WERI-Rb-1 (cell line): ENCODE measurements around the gene MDH1.
A peak's percentile ranks its signal among the peaks of the same experiment; 100 is the strongest.

Experiments
- DNase-seq: peaks from one replicate; pipeline ENCODE4 v3.0.0-alpha.2; 2020
- H3K27ac ChIP-seq: fragments of 250-450 bp; sonication (Bioruptor Pico); 2 replicates; pipeline ENCODE4 v1.5.1; 2020; ENCODE audit warnings: mild to moderate bottlenecking, moderate library complexity
- H3K27me3 ChIP-seq: fragments of 250-450 bp; sonication (Bioruptor Pico); 2 replicates; pipeline ENCODE4 v1.5.1; 2021; ENCODE audit warnings: mild to moderate bottlenecking, low read depth, moderate library complexity; ENCODE audit not compliant: insufficient read depth, severe bottlenecking
- H3K36me3 ChIP-seq: fragments of 250-450 bp; sonication (Bioruptor Pico); 2 replicates; pipeline ENCODE4 v1.5.1; 2020; ENCODE audit warnings: mild to moderate bottlenecking, moderate library complexity
- H3K4me3 ChIP-seq: 2 replicates; pipeline ENCODE4 v1.5.1; 2011; ENCODE audit warnings: low read depth, mild to moderate bottlenecking, control low read depth, low read length
- H3K9me3 ChIP-seq: fragments of 250-450 bp; sonication (Bioruptor Pico); 2 replicates; pipeline ENCODE4 v1.5.1; 2021; ENCODE audit warnings: mild to moderate bottlenecking, moderate library complexity; ENCODE audit not compliant: severe bottlenecking
- TF ChIP-seq, protein P1 (sequence below): IDR thresholded peaks from 2 replicates; pipeline ENCODE4 v1.5.1; 2011; ENCODE audit warnings: low read depth, mild to moderate bottlenecking, control low read depth, inconsistent platforms, low read length

MDH1 gene

GRCh38 chr2:63588385-63589147, at the start of gene MDH1, which contains the start of gene WDPCP:
TSS of gene MDH1 (plus strand) at chr2:63588963. CDS start at chr2:63589044, 81 bp downstream.
TSS of gene WDPCP (minus strand) at chr2:63588477. CDS start at chr2:63588271, 206 bp downstream.
- peak within 1 kb of the TSS; percentile 82 for H3K4me3 ChIP-seq
- peaks cover 28% of the 10 kb centered on the region for H3K36me3 ChIP-seq
- H3K27ac ChIP-seq: peak within 1 kb of the TSS; percentile 87
- DNase-seq: peak; percentile 97
- no peaks in the 10 kb centered on the region for H3K9me3 ChIP-seq
- TF ChIP-seq, protein P1, sequence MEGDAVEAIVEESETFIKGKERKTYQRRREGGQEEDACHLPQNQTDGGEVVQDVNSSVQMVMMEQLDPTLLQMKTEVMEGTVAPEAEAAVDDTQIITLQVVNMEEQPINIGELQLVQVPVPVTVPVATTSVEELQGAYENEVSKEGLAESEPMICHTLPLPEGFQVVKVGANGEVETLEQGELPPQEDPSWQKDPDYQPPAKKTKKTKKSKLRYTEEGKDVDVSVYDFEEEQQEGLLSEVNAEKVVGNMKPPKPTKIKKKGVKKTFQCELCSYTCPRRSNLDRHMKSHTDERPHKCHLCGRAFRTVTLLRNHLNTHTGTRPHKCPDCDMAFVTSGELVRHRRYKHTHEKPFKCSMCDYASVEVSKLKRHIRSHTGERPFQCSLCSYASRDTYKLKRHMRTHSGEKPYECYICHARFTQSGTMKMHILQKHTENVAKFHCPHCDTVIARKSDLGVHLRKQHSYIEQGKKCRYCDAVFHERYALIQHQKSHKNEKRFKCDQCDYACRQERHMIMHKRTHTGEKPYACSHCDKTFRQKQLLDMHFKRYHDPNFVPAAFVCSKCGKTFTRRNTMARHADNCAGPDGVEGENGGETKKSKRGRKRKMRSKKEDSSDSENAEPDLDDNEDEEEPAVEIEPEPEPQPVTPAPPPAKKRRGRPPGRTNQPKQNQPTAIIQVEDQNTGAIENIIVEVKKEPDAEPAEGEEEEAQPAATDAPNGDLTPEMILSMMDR: no peak
- no peaks in the 10 kb centered on the region for H3K27me3 ChIP-seq

GRCh38 chr2:63539416-63540162, 49.2 kb upstream of the MDH1 start:
- TF ChIP-seq, protein P1: no peak

GRCh38 chr2:63544017-63544627, 44.6 kb upstream of the MDH1 start:
- H3K4me3 ChIP-seq: no peak overlapping the region
- no peak overlapping the region for H3K27ac ChIP-seq
- no peaks in the 10 kb centered on the region for H3K9me3 ChIP-seq
- H3K36me3 ChIP-seq: no peaks in the 10 kb centered on the region
- TF ChIP-seq, protein P1: peak; percentile 16; the same call in 1 of the 2 replicates
- no peaks in the 10 kb centered on the region for H3K27me3 ChIP-seq
- no peak for DNase-seq

More at GRCh38 chr2:63539416-63540162, 49.2 kb upstream of the MDH1 start:
- Histone ChIP-seq H3K4me3 (no peak overlapping the region), H3K27ac (no peak overlapping the region), H3K9me3 (no peaks in the 10 kb centered on the region), H3K27me3 (no peaks in the 10 kb centered on the region), H3K36me3 (no peaks in the 10 kb centered on the region)
- no peak for DNase-seq

GRCh38 chr2:63545023-63545422, 43.7 kb upstream of the MDH1 start:
- Histone ChIP-seq H3K4me3 (no peak overlapping the region), H3K9me3 (no peaks in the 10 kb centered on the region), H3K27me3 (no peaks in the 10 kb centered on the region), H3K27ac (no peak overlapping the region), H3K36me3 (no peaks in the 10 kb centered on the region)
- TF ChIP-seq, protein P1: no peak
- no peak for DNase-seq

GRCh38 chr2:63553049-63553448, 35.7 kb upstream of the MDH1 start:
- TF ChIP-seq, protein P1: no peak
- H3K27me3 ChIP-seq: no peaks in the 10 kb centered on the region
- DNase-seq: no peak
- no peak overlapping the region for H3K4me3 ChIP-seq
- H3K27ac ChIP-seq: no peak overlapping the region
- H3K9me3 ChIP-seq: no peaks in the 10 kb centered on the region
- H3K36me3 ChIP-seq: no peaks in the 10 kb centered on the region
